SK-N-SH treated with all-trans-retinoic acid at 6 μM for 48 hours (cell line): ENCODE measurements around the gene PVALEF.

Source experiments
- ARNTL ChIP-seq: fragments of 450-650 bp; formaldehyde crosslinking; IDR thresholded peaks from 2 replicates; pipeline ENCODE4 v1.5.0; 2020; ENCODE audit warnings: low read depth, mild to moderate bottlenecking, moderate library complexity, borderline replicate concordance
- ESRRG ChIP-seq: fragments of 250-450 bp; sonication (Bioruptor Pico); IDR thresholded peaks from 2 replicates; pipeline ENCODE4 v1.6.1; 2021; ENCODE audit warnings: mild to moderate bottlenecking
- GLIS3 ChIP-seq: fragments of 250-450 bp; sonication (Bioruptor Pico); IDR thresholded peaks from 2 replicates; pipeline ENCODE4 v1.5.0; 2020; ENCODE audit warnings: mild to moderate bottlenecking, moderate library complexity
- OSR1 ChIP-seq: fragments of 250-450 bp; sonication (Bioruptor Pico); IDR thresholded peaks from 2 replicates; pipeline ENCODE4 v1.8.0; 2022; ENCODE audit warnings: moderate library complexity, mild to moderate bottlenecking, inconsistent platforms
- RARB ChIP-seq: fragments of 250-450 bp; sonication (Bioruptor Pico); IDR thresholded peaks from 2 replicates; pipeline ENCODE4 v1.8.0; 2021; ENCODE audit warnings: mild to moderate bottlenecking, moderate library complexity
- SNAI2 ChIP-seq: fragments of 250-450 bp; sonication (Bioruptor Pico); IDR thresholded peaks from 2 replicates; pipeline ENCODE4 v1.5.0; 2020; ENCODE audit warnings: mild to moderate bottlenecking, moderate library complexity
- TF ChIP-seq, protein P1 (sequence below): fragments of 250-450 bp; sonication (Bioruptor Pico); IDR thresholded peaks from 2 replicates; pipeline ENCODE4 v1.8.0; 2021; ENCODE audit warnings: low read depth, mild to moderate bottlenecking, moderate library complexity, borderline replicate concordance

- no peak for TF ChIP-seq RARB (CRISPR knock-in tag)
- no peak for TF ChIP-seq OSR1 (CRISPR knock-in tag)
- TF ChIP-seq ARNTL (CRISPR knock-in tag): no peak
- no peak for TF ChIP-seq GLIS3
- TF ChIP-seq SNAI2 (CRISPR knock-in tag): no peak
- TF ChIP-seq ESRRG (CRISPR knock-in tag): no peak
- TF ChIP-seq, protein P1, sequence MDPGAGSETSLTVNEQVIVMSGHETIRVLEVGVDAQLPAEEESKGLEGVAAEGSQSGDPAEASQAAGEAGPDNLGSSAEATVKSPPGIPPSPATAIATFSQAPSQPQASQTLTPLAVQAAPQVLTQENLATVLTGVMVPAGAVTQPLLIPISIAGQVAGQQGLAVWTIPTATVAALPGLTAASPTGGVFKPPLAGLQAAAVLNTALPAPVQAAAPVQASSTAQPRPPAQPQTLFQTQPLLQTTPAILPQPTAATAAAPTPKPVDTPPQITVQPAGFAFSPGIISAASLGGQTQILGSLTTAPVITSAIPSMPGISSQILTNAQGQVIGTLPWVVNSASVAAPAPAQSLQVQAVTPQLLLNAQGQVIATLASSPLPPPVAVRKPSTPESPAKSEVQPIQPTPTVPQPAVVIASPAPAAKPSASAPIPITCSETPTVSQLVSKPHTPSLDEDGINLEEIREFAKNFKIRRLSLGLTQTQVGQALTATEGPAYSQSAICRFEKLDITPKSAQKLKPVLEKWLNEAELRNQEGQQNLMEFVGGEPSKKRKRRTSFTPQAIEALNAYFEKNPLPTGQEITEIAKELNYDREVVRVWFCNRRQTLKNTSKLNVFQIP: no peak
Observed at GRCh38 chr17:81124377-81124776, 40.9 kb upstream of the PVALEF start.
